ENCODE data around the gene GET3. TPM values are rescaled to one million over a fixed set of nuclear protein-coding genes. Genes with fewer than 3 reads are reported as not detected.

The GET3 gene
- total and polyA plus RNA-seq, 2 donors (not counting 3 experiments of a cell fraction or from before 2014, with no cell fraction given): 74.8 to 197 TPM

- H3K27me3 ChIP-seq (ENCODE audit: control insufficient read depth in 2 of 2, insufficient read depth in 2 of 2, low read length in 2 of 2): no peaks in the 10 kb centered on the region
- no peaks in the 10 kb centered on the region for H4K20me1 ChIP-seq (replicated peaks; ENCODE audit: control insufficient read depth, extremely low read depth, insufficient read depth, low read length)
- DNase-seq (ENCODE audit: low read depth, low spot score): no peak
- ChIA-PET CTCF (interaction anchor here (1.5 to 10.3 kb wide), 5 partner anchors 13 to 98 kb away, joined by 3 to 387 read pairs (median 28); partner anchors contain the start of genes JUNB, PRDX2 and THSD8), POLR2A (interaction anchor here (5.2 kb wide), 1 partner anchor 18 kb away, joined by 94 read pairs; the partner anchor contains the start of gene JUNB)
- H3K9me1 ChIP-seq (replicated peaks; ENCODE audit: control insufficient read depth, extremely low read depth, insufficient read depth, low read length): no peaks in the 10 kb centered on the region
- peak within 1 kb of the TSS; percentile 41 to 57 (median 51) for H3K4me3 ChIP-seq (replicated peaks in 1 of 3; ENCODE audit: insufficient read depth in 1 of 3, low read depth in 1 of 3, low read length in 3 of 3)
- no peaks in the 10 kb centered on the region for H3K9me3 ChIP-seq (replicated peaks; ENCODE audit: control insufficient read depth, insufficient read depth, low read length)
- FAIRE-seq: no peak
- peak within 1 kb of the TSS; percentile 34 for H3K9ac ChIP-seq (replicated peaks; ENCODE audit: extremely low read depth, insufficient read depth, low read length)
- TF ChIP-seq POLR2A (IDR thresholded peaks at IDR 0.05; ENCODE audit: low read depth, low read length) (peak; percentile 28), FOS (IDR thresholded peaks at IDR 0.05; ENCODE audit: borderline replicate concordance, insufficient read depth, low read length) (no peak)
- intact Hi-C loops (cut with micrococcal nuclease): loop anchor here (2.0 kb wide), 2 partner anchors 14 to 64 kb away; partner anchors contain the start of gene MAST1
- peak within 1 kb of the TSS; percentile 69 for H3K4me2 ChIP-seq (ENCODE audit: insufficient read depth, low read length)
- dilution Hi-C loops (cut with MboI; ENCODE audit: extremely low pct_ligation_motif_present, low sequenced_read_pairs): no loop called here
- peaks cover 19% of the 10 kb centered on the region for H3K4me1 ChIP-seq (ENCODE audit: control insufficient read depth, extremely low read depth, insufficient read depth, low read length)
- peak within 1 kb of the TSS; percentile 35 for H3K27ac ChIP-seq (ENCODE audit: insufficient read depth, low read depth, low read length)
- H3K79me2 ChIP-seq (ENCODE audit: control insufficient read depth, insufficient read depth, low read length): no peaks in the 10 kb centered on the region
- H3K36me3 ChIP-seq (ENCODE audit: control insufficient read depth in 2 of 2, extremely low read depth in 1 of 2, insufficient read depth in 2 of 2, low read length in 2 of 2): no peaks in the 10 kb centered on the region
- BruUV-seq (replicated peaks): no TSS peak
- peak within 1 kb of the TSS; percentile 89 for H2AFZ ChIP-seq (ENCODE audit: low read depth, low read length)
Measured at GRCh38 chr19:12774588-12775555, 37.6 kb downstream of the GET3 start, which contains the start of gene HOOK2. Gene HOOK2, minus strand, starts transcription at chr19:12775552. Its CDS starts 103 bp downstream, at chr19:12775449.

- Histone ChIP-seq H3K27ac (ENCODE audit: insufficient read depth, low read depth, low read length) (peak overlapping the region; percentile 82), H3K9me3 (replicated peaks; ENCODE audit: control insufficient read depth, insufficient read depth, low read length) (no peaks in the 10 kb centered on the region), H3K9me1 (replicated peaks; ENCODE audit: control insufficient read depth, extremely low read depth, insufficient read depth, low read length) (no peaks in the 10 kb centered on the region), H3K36me3 (ENCODE audit: control insufficient read depth in 2 of 2, extremely low read depth in 1 of 2, insufficient read depth in 2 of 2, low read length in 2 of 2) (no peaks in the 10 kb centered on the region), H3K79me2 (ENCODE audit: control insufficient read depth, insufficient read depth, low read length) (no peaks in the 10 kb centered on the region), H3K4me1 (ENCODE audit: control insufficient read depth, extremely low read depth, insufficient read depth, low read length) (peaks cover 23% of the 10 kb centered on the region), H3K4me2 (ENCODE audit: insufficient read depth, low read length) (peak overlapping the region; percentile 57), H3K9ac (replicated peaks; ENCODE audit: extremely low read depth, insufficient read depth, low read length) (peak overlapping the region; percentile 52), H3K4me3 (replicated peaks in 1 of 3; ENCODE audit: insufficient read depth in 1 of 3, low read depth in 1 of 3, low read length in 3 of 3) (peak overlapping the region; percentile 14 to 57 (median 51)), H4K20me1 (replicated peaks; ENCODE audit: control insufficient read depth, extremely low read depth, insufficient read depth, low read length) (no peaks in the 10 kb centered on the region), H3K27me3 (ENCODE audit: control insufficient read depth in 2 of 2, insufficient read depth in 2 of 2, low read length in 2 of 2) (no peaks in the 10 kb centered on the region), H2AFZ (ENCODE audit: low read depth, low read length) (peak overlapping the region; percentile 75)
- DNase-seq (ENCODE audit: low read depth, low spot score): peak; percentile 78
- dilution Hi-C loops (cut with MboI; ENCODE audit: extremely low pct_ligation_motif_present, low sequenced_read_pairs): no loop called here
- CTCF ChIA-PET: interaction anchor here (0.9 to 10.3 kb wide), 12 partner anchors 10 to 188 kb away, joined by 3 to 387 read pairs (median 4); partner anchors contain the start of genes GET3, JUNB, PRDX2 and THSD8
- peak; percentile 85 for FAIRE-seq
- intact Hi-C loops (cut with micrococcal nuclease): loop anchor here (1.0 kb wide), 1 partner anchor 19 kb away; no protein-coding TSS in a partner anchor
- TF ChIP-seq, protein P1, sequence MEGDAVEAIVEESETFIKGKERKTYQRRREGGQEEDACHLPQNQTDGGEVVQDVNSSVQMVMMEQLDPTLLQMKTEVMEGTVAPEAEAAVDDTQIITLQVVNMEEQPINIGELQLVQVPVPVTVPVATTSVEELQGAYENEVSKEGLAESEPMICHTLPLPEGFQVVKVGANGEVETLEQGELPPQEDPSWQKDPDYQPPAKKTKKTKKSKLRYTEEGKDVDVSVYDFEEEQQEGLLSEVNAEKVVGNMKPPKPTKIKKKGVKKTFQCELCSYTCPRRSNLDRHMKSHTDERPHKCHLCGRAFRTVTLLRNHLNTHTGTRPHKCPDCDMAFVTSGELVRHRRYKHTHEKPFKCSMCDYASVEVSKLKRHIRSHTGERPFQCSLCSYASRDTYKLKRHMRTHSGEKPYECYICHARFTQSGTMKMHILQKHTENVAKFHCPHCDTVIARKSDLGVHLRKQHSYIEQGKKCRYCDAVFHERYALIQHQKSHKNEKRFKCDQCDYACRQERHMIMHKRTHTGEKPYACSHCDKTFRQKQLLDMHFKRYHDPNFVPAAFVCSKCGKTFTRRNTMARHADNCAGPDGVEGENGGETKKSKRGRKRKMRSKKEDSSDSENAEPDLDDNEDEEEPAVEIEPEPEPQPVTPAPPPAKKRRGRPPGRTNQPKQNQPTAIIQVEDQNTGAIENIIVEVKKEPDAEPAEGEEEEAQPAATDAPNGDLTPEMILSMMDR (IDR thresholded peaks at IDR 0.05; ENCODE audit: extremely low read depth in 1 of 2, insufficient read depth in 1 of 2, low read depth in 1 of 2, low read length in 2 of 2): peak; percentile 96 to 97
- TF ChIP-seq POLR2A (IDR thresholded peaks at IDR 0.05; ENCODE audit: low read depth, low read length) (no peak), POLR2AphosphoS5 (IDR thresholded peaks at IDR 0.05; ENCODE audit: insufficient read depth, low read depth, low read length) (peak; percentile 37), EZH2 (IDR thresholded peaks at IDR 0.05; ENCODE audit: borderline replicate concordance, low read depth, low read length, severe bottlenecking) (no peak)
- BruUV-seq (replicated peaks): no TSS peak
- POLR2A ChIA-PET: interaction anchor here (0.6 to 5.2 kb wide), 4 partner anchors 12 to 34 kb away, joined by 3 to 94 read pairs (median 5); partner anchors contain the start of gene JUNB
Measured at GRCh38 chr19:12777217-12778016, 40.1 kb downstream of the GET3 start.

Measured in endothelial cell of umbilical vein (primary cell).